Neural cell (in vitro differentiated cells): ENCODE results near the gene DDX21. TPM values are rescaled to one million over a fixed set of nuclear protein-coding genes. Genes with fewer than 3 reads are reported as not detected.

Source experiments
- H2AFZ ChIP-seq: fragments of 200-600, 300-800 bp; sonication (generic), shearing (Covaris generic); 2 replicates; pipeline ENCODE4 v1.6.0; 2014; ENCODE audit warnings: low read depth, mild to moderate bottlenecking, antibody characterized with exemption, low read length, moderate library complexity
- H3F3A ChIP-seq: fragments of 200-600 bp; shearing (Covaris generic); 2 replicates; pipeline ENCODE4 v1.6.1; 2016; ENCODE audit warnings: mild to moderate bottlenecking, moderate library complexity, mixed read lengths, antibody characterized with exemption, low read length; ENCODE audit not compliant: insufficient read depth, poor library complexity, severe bottlenecking
- H3K27ac ChIP-seq: fragments of 200-600, 300-800 bp; sonication (generic), shearing (Covaris generic); 2 replicates; pipeline ENCODE4 v1.5.1; 2014; ENCODE audit warnings: mild to moderate bottlenecking, low read length, moderate library complexity
- H3K27me3 ChIP-seq: fragments of 300-800, 200-600 bp; sonication (generic), shearing (Covaris generic); 2 replicates; pipeline ENCODE4 v1.6.0; 2014; ENCODE audit warnings: mild to moderate bottlenecking, low read depth, low read length, moderate library complexity; ENCODE audit not compliant: insufficient read depth
- H3K36me3 ChIP-seq: fragments of 300-800, 200-600 bp; sonication (generic), shearing (Covaris generic); 2 replicates; pipeline ENCODE4 v1.5.1; 2014; ENCODE audit warnings: mild to moderate bottlenecking, antibody characterized with exemption, low read length, moderate library complexity; ENCODE audit not compliant: insufficient read depth
- H3K4me2 ChIP-seq: fragments of 300-800, 200-600 bp; sonication (generic), shearing (Covaris generic); 2 replicates; pipeline ENCODE4 v1.6.0; 2014; ENCODE audit warnings: mild to moderate bottlenecking, low read length
- H3K4me3 ChIP-seq: fragments of 300-800, 200-600 bp; sonication (generic), shearing (Covaris generic); 2 replicates; pipeline ENCODE4 v1.5.1; 2014; ENCODE audit warnings: mild to moderate bottlenecking, low read length, moderate library complexity
- H3K79me2 ChIP-seq: fragments of 200-600 bp; shearing (Covaris generic); replicated peaks from 2 replicates; pipeline ENCODE4 v1.6.0; 2014; ENCODE audit warnings: mild to moderate bottlenecking, low read length, moderate library complexity; ENCODE audit not compliant: insufficient read depth
- H3K9ac ChIP-seq: fragments of 300-800, 200-600 bp; sonication (generic), shearing (Covaris generic); 2 replicates; pipeline ENCODE4 v1.6.1; 2016; ENCODE audit warnings: mild to moderate bottlenecking, low read length, mixed read lengths
- H3K9me2 ChIP-seq: fragments of 200-600 bp; shearing (Covaris generic); 2 replicates; pipeline ENCODE4 v1.6.1; 2016; ENCODE audit warnings: mild to moderate bottlenecking, low read length, mixed read lengths; ENCODE audit not compliant: insufficient read depth
- H3K9me3 ChIP-seq: fragments of 200-600, 300-800 bp; sonication (generic), shearing (Covaris generic); 2 replicates; pipeline ENCODE4 v1.6.1; 2016; ENCODE audit warnings: mild to moderate bottlenecking, mixed run types, low read length, moderate library complexity, mixed read lengths
- H4K20me1 ChIP-seq: fragments of 200-600 bp; shearing (Covaris generic); 2 replicates; pipeline ENCODE4 v1.6.1; 2016; ENCODE audit warnings: mild to moderate bottlenecking, mixed run types; ENCODE audit not compliant: insufficient read depth
- EP300 ChIP-seq: fragments of 450-650 bp; conservative IDR thresholded peaks from 2 replicates; pipeline ENCODE4 v1.6.1; 2014; ENCODE audit warnings: antibody characterized with exemption, mild to moderate bottlenecking, moderate library complexity; ENCODE audit not compliant: poor library complexity, severe bottlenecking
- EZH2 ChIP-seq: fragments of 200-600, 300-800 bp; shearing (Covaris generic), sonication (generic); IDR thresholded peaks from 2 replicates; pipeline ENCODE4 v1.6.1; 2014; ENCODE audit warnings: antibody characterized with exemption, low read length, borderline replicate concordance, mild to moderate bottlenecking; ENCODE audit not compliant: insufficient read depth, poor library complexity, severe bottlenecking
- MXI1 ChIP-seq: fragments of 450-650 bp; conservative IDR thresholded peaks from 2 replicates; pipeline ENCODE4 v1.6.1; 2014; ENCODE audit warnings: antibody characterized with exemption, mild to moderate bottlenecking; ENCODE audit not compliant: poor library complexity, severe bottlenecking
- POLR2AphosphoS5 ChIP-seq: IDR thresholded peaks from 2 replicates; pipeline ENCODE4 v1.6.1; 2012
- RAD21 ChIP-seq: fragments of 450-650 bp; conservative IDR thresholded peaks from 2 replicates; pipeline ENCODE4 v1.6.1; 2014; ENCODE audit warnings: antibody characterized with exemption, mild to moderate bottlenecking, moderate library complexity
- SMC3 ChIP-seq: fragments of 450-650 bp; conservative IDR thresholded peaks from 2 replicates; pipeline ENCODE4 v1.6.1; 2014; ENCODE audit warnings: antibody characterized with exemption, mild to moderate bottlenecking, moderate library complexity; ENCODE audit not compliant: poor library complexity
- TAF1 ChIP-seq: IDR thresholded peaks from 2 replicates; pipeline ENCODE4 v1.6.1; 2012; ENCODE audit warnings: low read depth
- polyA minus RNA-seq: library from RNA; depleted of rRNA, polyadenylated mRNA; stranded (reverse); fragments of >200 nt; gene quantifications from 2 replicates; pipeline ENCODE4 v1.2.3, GENCODE V29; 2014
- polyA plus RNA-seq: library from polyadenylated mRNA; depleted of rRNA; stranded (reverse); fragments of >200 nt; gene quantifications from 2 replicates; pipeline ENCODE4 v1.2.3, GENCODE V29; 2014
- TF ChIP-seq, protein P1 (sequence below): fragments of 450-650 bp; IDR thresholded peaks from 2 replicates; pipeline ENCODE4 v1.5.1; 2014; ENCODE audit warnings: antibody characterized with exemption, mild to moderate bottlenecking, moderate library complexity; ENCODE audit not compliant: poor library complexity, severe bottlenecking
- TF ChIP-seq, protein P2 (sequence below): IDR thresholded peaks from 2 replicates; pipeline ENCODE4 v1.6.1; 2012; ENCODE audit warnings: borderline replicate concordance

The DDX21 gene
- polyA plus RNA-seq (29.6 and 33.0 TPM in 2 replicates), polyA minus RNA-seq (47.5 and 50.1 TPM in 2 replicates)

DNA sequence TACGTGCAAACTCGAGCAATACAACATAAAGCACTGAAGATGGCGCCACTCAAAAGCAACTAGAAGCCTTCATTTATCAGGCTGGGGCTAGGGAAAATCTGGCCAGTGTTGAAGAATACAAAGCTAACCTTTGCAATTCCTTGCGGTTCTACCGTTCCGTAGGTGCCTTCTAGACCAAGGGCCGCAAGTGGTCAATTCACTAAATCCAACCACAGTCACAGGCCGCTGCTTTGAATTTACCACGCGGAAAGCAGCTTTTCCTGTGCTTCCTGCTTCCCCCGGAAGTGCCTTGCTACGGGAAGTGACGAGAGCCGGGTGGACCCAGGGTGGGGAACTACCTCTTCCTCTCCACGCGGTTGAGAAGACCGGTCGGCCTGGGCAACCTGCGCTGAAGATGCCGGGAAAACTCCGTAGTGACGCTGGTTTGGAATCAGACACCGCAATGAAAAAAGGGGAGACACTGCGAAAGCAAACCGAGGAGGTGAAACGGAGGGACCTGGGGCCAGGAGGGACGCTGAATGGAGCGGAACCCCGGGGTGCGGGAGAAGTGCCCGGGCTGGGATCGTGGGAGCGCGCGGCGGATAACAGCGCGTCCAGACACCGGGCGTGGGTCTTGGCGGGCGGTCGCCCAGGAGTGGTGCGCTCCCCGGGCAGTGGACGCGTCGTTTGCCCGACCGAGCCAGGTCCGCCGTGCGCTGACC lies at the start of gene DDX21:
Gene DDX21, plus strand, starts transcription at position 339 of the 701 bp plus-strand sequence. Its CDS starts 56 bp downstream, at position 395.
- peak within 1 kb of the TSS; percentile 83 for H2AFZ ChIP-seq
- no peaks in the 10 kb centered on the region for H3K27me3 ChIP-seq
- H3F3A ChIP-seq = peaks cover 6% of the 10 kb centered on the region
- no peaks in the 10 kb centered on the region for H3K9me2 ChIP-seq
- H3K27ac ChIP-seq = peak within 1 kb of the TSS; percentile 86
- no peaks in the 10 kb centered on the region for H3K36me3 ChIP-seq
- TF ChIP-seq TAF1 = peak; percentile 72
- TF ChIP-seq EP300 = peak; percentile 20
- peak; percentile 73 for TF ChIP-seq RAD21
- TF ChIP-seq, protein P1, sequence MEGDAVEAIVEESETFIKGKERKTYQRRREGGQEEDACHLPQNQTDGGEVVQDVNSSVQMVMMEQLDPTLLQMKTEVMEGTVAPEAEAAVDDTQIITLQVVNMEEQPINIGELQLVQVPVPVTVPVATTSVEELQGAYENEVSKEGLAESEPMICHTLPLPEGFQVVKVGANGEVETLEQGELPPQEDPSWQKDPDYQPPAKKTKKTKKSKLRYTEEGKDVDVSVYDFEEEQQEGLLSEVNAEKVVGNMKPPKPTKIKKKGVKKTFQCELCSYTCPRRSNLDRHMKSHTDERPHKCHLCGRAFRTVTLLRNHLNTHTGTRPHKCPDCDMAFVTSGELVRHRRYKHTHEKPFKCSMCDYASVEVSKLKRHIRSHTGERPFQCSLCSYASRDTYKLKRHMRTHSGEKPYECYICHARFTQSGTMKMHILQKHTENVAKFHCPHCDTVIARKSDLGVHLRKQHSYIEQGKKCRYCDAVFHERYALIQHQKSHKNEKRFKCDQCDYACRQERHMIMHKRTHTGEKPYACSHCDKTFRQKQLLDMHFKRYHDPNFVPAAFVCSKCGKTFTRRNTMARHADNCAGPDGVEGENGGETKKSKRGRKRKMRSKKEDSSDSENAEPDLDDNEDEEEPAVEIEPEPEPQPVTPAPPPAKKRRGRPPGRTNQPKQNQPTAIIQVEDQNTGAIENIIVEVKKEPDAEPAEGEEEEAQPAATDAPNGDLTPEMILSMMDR = peak; percentile 98
- no peak for TF ChIP-seq EZH2
- TF ChIP-seq SMC3 = peak; percentile 88
- TF ChIP-seq POLR2AphosphoS5 = peak; percentile 85
- TF ChIP-seq, protein P2, sequence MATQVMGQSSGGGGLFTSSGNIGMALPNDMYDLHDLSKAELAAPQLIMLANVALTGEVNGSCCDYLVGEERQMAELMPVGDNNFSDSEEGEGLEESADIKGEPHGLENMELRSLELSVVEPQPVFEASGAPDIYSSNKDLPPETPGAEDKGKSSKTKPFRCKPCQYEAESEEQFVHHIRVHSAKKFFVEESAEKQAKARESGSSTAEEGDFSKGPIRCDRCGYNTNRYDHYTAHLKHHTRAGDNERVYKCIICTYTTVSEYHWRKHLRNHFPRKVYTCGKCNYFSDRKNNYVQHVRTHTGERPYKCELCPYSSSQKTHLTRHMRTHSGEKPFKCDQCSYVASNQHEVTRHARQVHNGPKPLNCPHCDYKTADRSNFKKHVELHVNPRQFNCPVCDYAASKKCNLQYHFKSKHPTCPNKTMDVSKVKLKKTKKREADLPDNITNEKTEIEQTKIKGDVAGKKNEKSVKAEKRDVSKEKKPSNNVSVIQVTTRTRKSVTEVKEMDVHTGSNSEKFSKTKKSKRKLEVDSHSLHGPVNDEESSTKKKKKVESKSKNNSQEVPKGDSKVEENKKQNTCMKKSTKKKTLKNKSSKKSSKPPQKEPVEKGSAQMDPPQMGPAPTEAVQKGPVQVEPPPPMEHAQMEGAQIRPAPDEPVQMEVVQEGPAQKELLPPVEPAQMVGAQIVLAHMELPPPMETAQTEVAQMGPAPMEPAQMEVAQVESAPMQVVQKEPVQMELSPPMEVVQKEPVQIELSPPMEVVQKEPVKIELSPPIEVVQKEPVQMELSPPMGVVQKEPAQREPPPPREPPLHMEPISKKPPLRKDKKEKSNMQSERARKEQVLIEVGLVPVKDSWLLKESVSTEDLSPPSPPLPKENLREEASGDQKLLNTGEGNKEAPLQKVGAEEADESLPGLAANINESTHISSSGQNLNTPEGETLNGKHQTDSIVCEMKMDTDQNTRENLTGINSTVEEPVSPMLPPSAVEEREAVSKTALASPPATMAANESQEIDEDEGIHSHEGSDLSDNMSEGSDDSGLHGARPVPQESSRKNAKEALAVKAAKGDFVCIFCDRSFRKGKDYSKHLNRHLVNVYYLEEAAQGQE = peak; percentile 17
- TF ChIP-seq MXI1 = peak; percentile 100
- H3K9me3 ChIP-seq = no peaks in the 10 kb centered on the region
- peak within 1 kb of the TSS; percentile 85 for H3K4me3 ChIP-seq
- H4K20me1 ChIP-seq = no peaks in the 10 kb centered on the region
- peaks cover 28% of the 10 kb centered on the region for H3K79me2 ChIP-seq
- H3K9ac ChIP-seq = peak within 1 kb of the TSS; percentile 69
- H3K4me2 ChIP-seq = peak within 1 kb of the TSS; percentile 91

DNA sequence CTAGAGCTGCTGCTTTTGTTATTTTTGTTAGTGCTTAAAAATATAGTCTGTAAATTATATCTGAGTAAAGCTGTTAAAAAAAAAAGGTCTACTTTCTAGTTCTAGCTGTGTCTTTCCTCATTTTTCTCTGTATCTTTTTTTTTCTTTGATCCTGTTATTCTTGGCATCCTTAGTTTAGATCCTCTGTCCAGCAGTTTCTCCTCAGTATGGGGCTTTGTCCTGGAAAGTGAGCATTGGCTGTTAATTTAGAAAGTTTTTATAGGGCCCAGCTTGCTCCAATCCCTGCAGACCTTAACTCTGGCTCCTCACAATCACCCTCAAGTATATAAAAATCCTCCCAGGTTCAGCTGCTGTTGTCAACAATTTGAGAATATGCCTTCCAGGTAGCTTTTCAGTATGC lies 31.4 kb upstream of the DDX21 start:
- Histone ChIP-seq H3K27me3 (no peaks in the 10 kb centered on the region), H3K79me2 (no peaks in the 10 kb centered on the region), H4K20me1 (no peaks in the 10 kb centered on the region), H3K4me3 (no peak overlapping the region), H3K9ac (no peak overlapping the region), H3F3A (no peaks in the 10 kb centered on the region), H3K9me3 (no peaks in the 10 kb centered on the region), H3K27ac (no peak overlapping the region), H2AFZ (no peak overlapping the region), H3K4me2 (no peak overlapping the region), H3K9me2 (no peaks in the 10 kb centered on the region), H3K36me3 (peaks cover 4% of the 10 kb centered on the region)
- TF ChIP-seq, protein P2 = no peak
- no peak for TF ChIP-seq SMC3
- TF ChIP-seq MXI1 = no peak
- no peak for TF ChIP-seq EP300
- TF ChIP-seq EZH2 = no peak
- TF ChIP-seq POLR2AphosphoS5 = no peak
- TF ChIP-seq RAD21 = no peak
- no peak for TF ChIP-seq TAF1
- TF ChIP-seq, protein P1 = no peak
